Thyroid gland (tissue), 4 donors: ENCODE measurements around the gene SGF29.

Experiments
- POLR2A ChIP-seq, 2 donors: fragments of 450-650 bp; IDR thresholded peaks; one replicate each; pipeline ENCODE4 v1.6.1; 2017; ENCODE audit warnings: antibody characterized with exemption in 2 of 2, mild to moderate bottlenecking in 2 of 2, moderate library complexity in 1 of 2
- TF ChIP-seq, protein P1 (sequence below), 6 experiments: fragments of 200-600 bp in 3 of 6; fragments of 450-650 bp in 3 of 6; sonication (generic) in 3 of 6; IDR thresholded peaks; one replicate each; pipeline ENCODE4 v1.5.1; 2016 to 2019; ENCODE audit warnings: antibody characterized with exemption in 6 of 6, mild to moderate bottlenecking in 2 of 6, inconsistent platforms in 1 of 6, moderate library complexity in 1 of 6

GRCh38 chr16:28549301-28549899 is 4.3 kb upstream of the SGF29 start:
- TF ChIP-seq POLR2A (IDR thresholded peaks at IDR 0.05): no peak
- TF ChIP-seq, protein P1, sequence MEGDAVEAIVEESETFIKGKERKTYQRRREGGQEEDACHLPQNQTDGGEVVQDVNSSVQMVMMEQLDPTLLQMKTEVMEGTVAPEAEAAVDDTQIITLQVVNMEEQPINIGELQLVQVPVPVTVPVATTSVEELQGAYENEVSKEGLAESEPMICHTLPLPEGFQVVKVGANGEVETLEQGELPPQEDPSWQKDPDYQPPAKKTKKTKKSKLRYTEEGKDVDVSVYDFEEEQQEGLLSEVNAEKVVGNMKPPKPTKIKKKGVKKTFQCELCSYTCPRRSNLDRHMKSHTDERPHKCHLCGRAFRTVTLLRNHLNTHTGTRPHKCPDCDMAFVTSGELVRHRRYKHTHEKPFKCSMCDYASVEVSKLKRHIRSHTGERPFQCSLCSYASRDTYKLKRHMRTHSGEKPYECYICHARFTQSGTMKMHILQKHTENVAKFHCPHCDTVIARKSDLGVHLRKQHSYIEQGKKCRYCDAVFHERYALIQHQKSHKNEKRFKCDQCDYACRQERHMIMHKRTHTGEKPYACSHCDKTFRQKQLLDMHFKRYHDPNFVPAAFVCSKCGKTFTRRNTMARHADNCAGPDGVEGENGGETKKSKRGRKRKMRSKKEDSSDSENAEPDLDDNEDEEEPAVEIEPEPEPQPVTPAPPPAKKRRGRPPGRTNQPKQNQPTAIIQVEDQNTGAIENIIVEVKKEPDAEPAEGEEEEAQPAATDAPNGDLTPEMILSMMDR (IDR thresholded peaks at IDR 0.05): peak in 5 of 6 experiments; percentile 22 to 70 (median 63)
